HepG2 (cell line): ENCODE data around the gene ACTN3. TPM values are rescaled to one million over a fixed set of nuclear protein-coding genes. Genes with fewer than 3 reads are reported as not detected.

Experiments used
- ATAC-seq: fragments of 200-7000 bp; cut with Tn5 transposase; 3 replicates; pipeline ENCODE4 v1.9.1; 2020; ENCODE audit warnings: mild to moderate bottlenecking, moderate library complexity
- BruUV-seq: library from RNA; stranded (reverse); fragments of 400-500 nt; replicated peaks from 2 replicates; lab custom pipeline; 2021; lab: Mats Ljungman, UMichigan
- CTCF ChIA-PET: fragments of 300-600 bp; formaldehyde crosslinking; extraction: SDS; loops from one replicate; lab custom pipeline; 2021; ENCODE audit warnings: low total read pairs, inconsistent platforms, low intra/inter-chr PET ratio; lab: Yijun Ruan, JAX
- POLR2A ChIA-PET: fragments of 350-600 bp; sonication (Branson Sonifier 250); formaldehyde crosslinking; loops from one replicate; lab custom pipeline; 2020; ENCODE audit warnings: antibody characterized with exemption, inconsistent platforms; lab: Yijun Ruan, JAX
- DNase-seq: peaks from one replicate; pipeline ENCODE4 v3.0.0-alpha.2; 2015; ENCODE audit warnings: low spot score
- FAIRE-seq: peaks from 3 replicates; lab custom pipeline; 2011; peaks lifted over from hg19 to GRCh38; lab: Jason Lieb, UNC
- H2AFZ ChIP-seq: one replicate; pipeline ENCODE4 v1.6.1; 2011; ENCODE audit warnings: low read length, inconsistent platforms
- H3K27ac ChIP-seq: fragments of 300-600 bp; 3 replicates; pipeline ENCODE4 v1.8.0; 2011; ENCODE audit warnings: mixed run types, mild to moderate bottlenecking, mixed read lengths, low read length, inconsistent platforms; ENCODE audit not compliant: insufficient read depth; ENCODE audit errors: extremely low read length
- H3K27me3 ChIP-seq, 2 experiments: fragments of 200-600 bp in 1 of 2; 2 replicates in 1 of 2; 3 replicates in 1 of 2; pipeline versions ENCODE4 v1.6.0 to v1.8.0; 2011; ENCODE audit warnings: low read length in 2 of 2, mild to moderate bottlenecking in 2 of 2, moderate library complexity in 2 of 2, inconsistent platforms in 1 of 2; ENCODE audit not compliant: insufficient read depth in 2 of 2, control insufficient read depth in 1 of 2
- H3K36me3 ChIP-seq, 2 experiments: fragments of 200-600 bp in 1 of 2; replicated peaks in 1 of 2; 2 replicates in 1 of 2; 3 replicates in 1 of 2; pipeline versions ENCODE4 v1.5.1 to v1.8.0; 2011; ENCODE audit warnings: low read length in 2 of 2, inconsistent platforms in 1 of 2; ENCODE audit not compliant: insufficient read depth in 2 of 2, control insufficient read depth in 1 of 2
- H3K4me1 ChIP-seq: 2 replicates; pipeline ENCODE4 v1.5.1; 2012; ENCODE audit warnings: low read length, inconsistent platforms; ENCODE audit not compliant: insufficient read depth
- H3K4me2 ChIP-seq: 2 replicates; pipeline ENCODE4 v1.6.0; 2011; ENCODE audit warnings: low read depth, low read length, inconsistent platforms
- H3K4me3 ChIP-seq, 3 experiments: fragments of 200-600 bp in 1 of 3; sonication (generic), shearing (Covaris generic) in 1 of 3; replicated peaks in 1 of 3; 2 replicates each; pipeline ENCODE4 v1.5.1; 2011 to 2016; ENCODE audit warnings: low read length in 3 of 3, inconsistent platforms in 2 of 3, low read depth in 2 of 3, mild to moderate bottlenecking in 2 of 3, control low read depth in 1 of 3, mixed read lengths in 1 of 3; ENCODE audit not compliant: insufficient read depth in 1 of 3
- H3K79me2 ChIP-seq: one replicate; pipeline ENCODE4 v1.6.1; 2011; ENCODE audit warnings: low read length, inconsistent platforms; ENCODE audit not compliant: insufficient read depth
- H3K9ac ChIP-seq: 2 replicates; pipeline ENCODE4 v1.6.0; 2011; ENCODE audit warnings: mild to moderate bottlenecking, low read depth, low read length, inconsistent platforms; ENCODE audit not compliant: insufficient read depth
- H3K9me3 ChIP-seq: 2 replicates; pipeline ENCODE4 v1.5.1; 2012; ENCODE audit warnings: mild to moderate bottlenecking, low read length
- H4K20me1 ChIP-seq: 2 replicates; pipeline ENCODE4 v1.6.0; 2011; ENCODE audit warnings: inconsistent platforms, mild to moderate bottlenecking, low read length, moderate library complexity; ENCODE audit not compliant: insufficient read depth
- AKAP8 ChIP-seq: sonication (generic); formaldehyde crosslinking; IDR thresholded peaks from 2 replicates; pipeline ENCODE4 v1.5.1; 2020; ENCODE audit warnings: mild to moderate bottlenecking, missing genetic modification reagents
- DMAP1 ChIP-seq: IDR thresholded peaks from 2 replicates; pipeline ENCODE4 v1.6.1; 2016
- EZH2 ChIP-seq: conservative IDR thresholded peaks from 2 replicates; pipeline ENCODE4 v1.6.1; 2012; ENCODE audit warnings: mild to moderate bottlenecking, low read depth, low read length, moderate library complexity
- IKZF5 ChIP-seq: IDR thresholded peaks from 2 replicates; pipeline ENCODE4 v1.6.1; 2018; ENCODE audit warnings: missing genetic modification reagents, mild to moderate bottlenecking, missing compliant biosample characterization
- JDP2 ChIP-seq: sonication (generic); formaldehyde crosslinking; IDR thresholded peaks from 2 replicates; pipeline ENCODE4 v1.8.1; 2022; ENCODE audit warnings: missing genetic modification reagents, borderline replicate concordance
- MAFK ChIP-seq, 2 experiments: IDR thresholded peaks in 1 of 2; conservative IDR thresholded peaks in 1 of 2; 2 replicates each; pipeline ENCODE4 v1.6.1; 2011; ENCODE audit warnings: improper control_type of control experiment in 2 of 2, low read length in 2 of 2
- NBN ChIP-seq: fragments of 450-650 bp; conservative IDR thresholded peaks from 2 replicates; pipeline ENCODE4 v1.6.1; 2017
- POLR2G ChIP-seq: fragments of 200-400 bp; formaldehyde crosslinking; IDR thresholded peaks from 2 replicates; pipeline ENCODE4 v1.6.1; 2018; ENCODE audit warnings: mild to moderate bottlenecking, low read depth, low read length, moderate library complexity
- REST ChIP-seq, 2 experiments: IDR thresholded peaks; 2 replicates each; pipeline ENCODE4 v1.6.1; 2011 to 2012; ENCODE audit warnings: low read length in 2 of 2, borderline replicate concordance in 1 of 2, low read depth in 1 of 2, mild to moderate bottlenecking in 1 of 2, moderate library complexity in 1 of 2
- SPEN ChIP-seq: sonication (generic); formaldehyde crosslinking; IDR thresholded peaks from 2 replicates; pipeline ENCODE4 v1.5.1; 2020; ENCODE audit warnings: low read depth, mild to moderate bottlenecking, missing genetic modification reagents
- ZBTB20 ChIP-seq: sonication (generic); formaldehyde crosslinking; IDR thresholded peaks from 2 replicates; pipeline ENCODE4 v1.8.1; 2023; ENCODE audit warnings: missing genetic modification reagents, low read depth, mild to moderate bottlenecking, borderline replicate concordance
- ZNF251 ChIP-seq: sonication (generic); formaldehyde crosslinking; IDR thresholded peaks from 2 replicates; pipeline ENCODE4 v1.9.0; 2021; ENCODE audit warnings: mild to moderate bottlenecking, missing genetic modification reagents
- ZNF609 ChIP-seq: sonication (generic); formaldehyde crosslinking; IDR thresholded peaks from 2 replicates; pipeline ENCODE4 v1.4.0; 2020; ENCODE audit warnings: mild to moderate bottlenecking, missing genetic modification reagents, borderline replicate concordance
- ZNF768 ChIP-seq: sonication (generic); formaldehyde crosslinking; IDR thresholded peaks from 2 replicates; pipeline ENCODE4 v1.4.0; 2020; ENCODE audit warnings: missing genetic modification reagents
- ZNF775 ChIP-seq: sonication (generic); formaldehyde crosslinking; IDR thresholded peaks from 2 replicates; pipeline ENCODE4 v1.4.0; 2020; ENCODE audit warnings: missing genetic modification reagents, mild to moderate bottlenecking, moderate library complexity, borderline replicate concordance
- WGBS: methylation state at CpG from one replicate; pipeline ENCODE4 v1.1.6; 2017; ENCODE audit warnings: low lambda C conversion rate; 5-methylcytosine and 5-hydroxymethylcytosine counted together
- in situ Hi-C: cut with HindIII; loops from 2 replicates; pipeline ENCODE4 v1.10.0; 2017; ENCODE audit warnings: low pct_unique_long_range_greater_than_20kb; ENCODE audit not compliant: extremely low pct_ligation_motif_present
- intact Hi-C: fragments of 100-400 bp; cut with micrococcal nuclease; formaldehyde crosslinking; loops from one replicate; pipeline ENCODE4 v1.10.0; 2022; ENCODE audit not compliant: unreplicated experiment
- polyA plus RNA-seq, 8 experiments: library from polyadenylated mRNA; depleted of rRNA in 3 of 8; stranded (reverse) in 7 of 8; unstranded in 1 of 8; fragments of >200 nt; fragmentation: Illumina TruSeq in 4 of 8; extraction: Trizol in 4 of 8; gene quantifications; 2 replicates each; pipeline versions ENCODE4 v1.2.1 to v1.2.3, GENCODE V29; 2011 to 2016; ENCODE audit warnings: low read depth in 4 of 8, missing spikeins in 1 of 8, mixed read lengths in 1 of 8; ENCODE audit not compliant: insufficient read depth in 1 of 8
- total RNA-seq, 5 experiments: library from RNA; depleted of rRNA; stranded (reverse); fragments of >200 nt; fragmentation: Illumina TruSeq; extraction: Trizol; gene quantifications; 2 replicates each; pipeline ENCODE4 v1.2.3, GENCODE V29; 2016; ENCODE audit warnings: low read depth in 1 of 5

The ACTN3 gene
- total and polyA plus RNA-seq, 2 of the 13 experiments (the other 11 are each of a cell fraction or from before 2014, with no cell fraction given): 0.04 to 0.09 TPM

- ATAC-seq (no peak), FAIRE-seq (no peak), DNase-seq (no peak)
- Histone ChIP-seq H3K27me3 (no peaks in the 10 kb centered on the region), H3K4me2 (no peak overlapping the region), H3K9ac (no peak overlapping the region), H3K4me3 (no peak overlapping the region), H3K4me1 (0 out of 2 replicates have a peak, but pooled peaks cover 7% of the 10 kb centered on the region), H3K79me2 (no peaks in the 10 kb centered on the region), H3K27ac (no peak overlapping the region), H3K36me3 (peaks cover 0 to 3% of the 10 kb centered on the region in 2 experiments; a peak in 1 of 5 replicates), H2AFZ (no peak overlapping the region), H3K9me3 (no peaks in the 10 kb centered on the region), H4K20me1 (no peaks in the 10 kb centered on the region)
- intact Hi-C loops: no loop called here
- ChIA-PET POLR2A (interaction anchor here (1.4 kb wide), 1 partner anchor 12 kb away, joined by 4 read pairs; no protein-coding TSS in a partner anchor), CTCF (no interaction called here)
- in situ Hi-C loops: no loop called here
- no TSS peak for BruUV-seq
- no peak for TF ChIP-seq MAFK (conservative IDR thresholded peaks at IDR 0.05 in 1 of 2, IDR thresholded peaks at IDR 0.05 in 1 of 2; ENCODE audit: low read length in 2 of 2)
- TF ChIP-seq ZNF609 (CRISPR knock-in tag): no peak
- TF ChIP-seq SPEN: no peak
- no peak for TF ChIP-seq ZNF775 (CRISPR knock-in tag)
- TF ChIP-seq AKAP8 (CRISPR knock-in tag): no peak
- TF ChIP-seq REST (IDR thresholded peaks at IDR 0.05; ENCODE audit: borderline replicate concordance in 1 of 2, low read depth in 1 of 2, low read length in 2 of 2): no peak
- no peak for TF ChIP-seq NBN
- no peak for TF ChIP-seq IKZF5 (CRISPR knock-in tag)
- TF ChIP-seq JDP2 (CRISPR knock-in tag): no peak
- no peak for TF ChIP-seq ZBTB20 (CRISPR knock-in tag)
- TF ChIP-seq EZH2: no peak
- no peak for TF ChIP-seq DMAP1 (CRISPR knock-in tag)
- no peak for TF ChIP-seq POLR2G
- no peak for TF ChIP-seq ZNF251 (CRISPR knock-in tag)
- TF ChIP-seq ZNF768 (CRISPR knock-in tag): no peak
- 83% methylated on average over 6 of the region's 6 CpGs for WGBS
Measured at GRCh38 chr11:66532784-66533183, 13.9 kb upstream of the ACTN3 start.
